HepG2 (cell line): ENCODE data around the gene NRP1. TPM values are rescaled to one million over a fixed set of nuclear protein-coding genes. Genes with fewer than 3 reads are reported as not detected.
A peak's percentile ranks its signal among the peaks of the same experiment; 100 is the strongest.

Experiments
- ARID5B ChIP-seq: IDR thresholded peaks from 2 replicates; pipeline ENCODE4 v1.4.0; 2020; ENCODE audit warnings: mild to moderate bottlenecking, missing genetic modification reagents
- EEA1 ChIP-seq: sonication (generic); formaldehyde crosslinking; IDR thresholded peaks from 2 replicates; pipeline ENCODE4 v1.5.1; 2020; ENCODE audit warnings: mild to moderate bottlenecking, missing genetic modification reagents, borderline replicate concordance
- MED1 ChIP-seq: sonication (generic); formaldehyde crosslinking; IDR thresholded peaks from 2 replicates; pipeline ENCODE4 v1.4.0; 2020; ENCODE audit warnings: missing genetic modification reagents
- MLLT10 ChIP-seq: sonication (generic); formaldehyde crosslinking; IDR thresholded peaks from 2 replicates; pipeline ENCODE4 v1.4.0; 2020; ENCODE audit warnings: missing genetic modification reagents
- NR2C2 ChIP-seq: sonication (generic); formaldehyde crosslinking; IDR thresholded peaks from 2 replicates; pipeline ENCODE4 v1.4.0; 2020; ENCODE audit warnings: missing genetic modification reagents, mild to moderate bottlenecking, moderate library complexity, borderline replicate concordance
- NR2F2 ChIP-seq: IDR thresholded peaks from 2 replicates; pipeline ENCODE4 v1.6.1; 2012; ENCODE audit warnings: low read depth, inconsistent platforms, borderline replicate concordance
- REL ChIP-seq: sonication (generic); formaldehyde crosslinking; conservative IDR thresholded peaks from 2 replicates; pipeline ENCODE4 v1.8.0; 2022; ENCODE audit warnings: mild to moderate bottlenecking, missing genetic modification reagents, moderate library complexity
- SATB2 ChIP-seq: sonication (generic); formaldehyde crosslinking; IDR thresholded peaks from 2 replicates; pipeline ENCODE4 v1.5.0; 2020; ENCODE audit warnings: missing genetic modification reagents
- SYNCRIP ChIP-seq: fragments of 200-400 bp; formaldehyde crosslinking; IDR thresholded peaks from 2 replicates; pipeline ENCODE4 v1.6.1; 2018; ENCODE audit warnings: mild to moderate bottlenecking, low read depth, low read length; ENCODE audit not compliant: insufficient read depth
- TOE1 ChIP-seq: sonication (generic); formaldehyde crosslinking; IDR thresholded peaks from 2 replicates; pipeline ENCODE4 v1.4.0; 2020; ENCODE audit warnings: mild to moderate bottlenecking, missing genetic modification reagents
- ZKSCAN5 ChIP-seq: sonication (generic); formaldehyde crosslinking; IDR thresholded peaks from 2 replicates; pipeline ENCODE4 v1.5.1; 2020; ENCODE audit warnings: mild to moderate bottlenecking, missing genetic modification reagents
- ZNF12 ChIP-seq: sonication (generic); formaldehyde crosslinking; IDR thresholded peaks from 2 replicates; pipeline ENCODE4 v1.5.0; 2020; ENCODE audit warnings: missing genetic modification reagents
- ZNF530 ChIP-seq: sonication (generic); formaldehyde crosslinking; IDR thresholded peaks from 2 replicates; pipeline ENCODE4 v1.5.0; 2020; ENCODE audit warnings: low read depth, mild to moderate bottlenecking, missing genetic modification reagents
- ZNF567 ChIP-seq: sonication (generic); formaldehyde crosslinking; IDR thresholded peaks from 2 replicates; pipeline ENCODE4 v1.8.1; 2023; ENCODE audit warnings: mild to moderate bottlenecking, missing genetic modification reagents, borderline replicate concordance
- polyA plus RNA-seq, 8 experiments: library from polyadenylated mRNA; depleted of rRNA in 3 of 8; stranded (reverse) in 7 of 8; unstranded in 1 of 8; fragments of >200 nt; fragmentation: Illumina TruSeq in 4 of 8; extraction: Trizol in 4 of 8; gene quantifications; 2 replicates each; pipeline versions ENCODE4 v1.2.1 to v1.2.3, GENCODE V29; 2011 to 2016; ENCODE audit warnings: low read depth in 4 of 8, missing spikeins in 1 of 8, mixed read lengths in 1 of 8; ENCODE audit not compliant: insufficient read depth in 1 of 8
- total RNA-seq, 5 experiments: library from RNA; depleted of rRNA; stranded (reverse); fragments of >200 nt; fragmentation: Illumina TruSeq; extraction: Trizol; gene quantifications; 2 replicates each; pipeline ENCODE4 v1.2.3, GENCODE V29; 2016; ENCODE audit warnings: low read depth in 1 of 5
- TF ChIP-seq, protein P1 (sequence below), 2 experiments: sonication (generic) in 1 of 2; formaldehyde crosslinking in 1 of 2; IDR thresholded peaks; 2 replicates each; pipeline versions ENCODE4 v1.6.1 to v1.9.0; 2014 to 2022; ENCODE audit warnings: antibody characterized with exemption in 1 of 2, borderline replicate concordance in 1 of 2, inconsistent platforms in 1 of 2, low read depth in 1 of 2, missing genetic modification reagents in 1 of 2
- TF ChIP-seq, protein P2 (sequence below): fragments of 450-650 bp; IDR thresholded peaks from 2 replicates; pipeline ENCODE4 v1.6.1; 2017; ENCODE audit warnings: mild to moderate bottlenecking

NRP1 gene
- total and polyA plus RNA-seq, 2 of the 13 experiments (the other 11 are each of a cell fraction or from before 2014, with no cell fraction given) = 5.3 to 5.8 TPM

DNA sequence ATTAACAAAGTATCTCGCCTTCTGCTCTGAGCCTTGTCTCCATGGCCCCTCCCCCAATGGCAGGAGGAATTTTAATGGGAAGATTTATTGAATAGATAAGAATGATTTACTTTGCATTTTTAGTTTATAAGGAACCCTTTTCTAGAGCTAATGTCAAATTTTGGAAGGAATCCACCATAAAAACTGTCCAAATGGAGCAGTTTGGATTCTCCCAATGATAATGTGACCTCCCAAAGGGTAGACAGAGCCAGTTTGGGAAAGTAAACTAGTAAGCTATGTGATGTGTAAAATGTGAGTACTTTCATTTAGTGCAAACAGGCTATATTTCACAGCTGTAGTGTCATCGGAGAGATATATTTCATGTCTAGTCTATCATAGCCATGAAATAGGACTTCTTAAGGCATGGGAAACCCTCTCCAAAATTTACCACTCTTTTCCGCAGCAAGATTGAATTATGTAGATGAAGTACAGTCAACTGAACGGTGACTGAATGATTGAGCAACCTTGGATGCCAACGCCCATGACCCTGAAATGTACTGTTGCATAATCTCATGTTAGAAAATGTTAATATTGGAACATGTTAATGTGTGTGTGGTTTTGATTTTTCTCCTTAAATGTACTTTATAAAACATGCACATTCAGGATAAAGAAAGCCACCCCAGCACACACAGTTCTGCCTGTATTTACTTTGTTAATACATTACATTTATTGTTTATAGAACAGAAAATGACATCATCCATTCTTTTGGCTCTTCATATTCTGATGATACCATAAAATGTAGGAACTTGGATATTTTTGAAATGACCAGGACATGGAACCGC is 140.6 kb downstream of the NRP1 start (continued):
- TF ChIP-seq, protein P1, sequence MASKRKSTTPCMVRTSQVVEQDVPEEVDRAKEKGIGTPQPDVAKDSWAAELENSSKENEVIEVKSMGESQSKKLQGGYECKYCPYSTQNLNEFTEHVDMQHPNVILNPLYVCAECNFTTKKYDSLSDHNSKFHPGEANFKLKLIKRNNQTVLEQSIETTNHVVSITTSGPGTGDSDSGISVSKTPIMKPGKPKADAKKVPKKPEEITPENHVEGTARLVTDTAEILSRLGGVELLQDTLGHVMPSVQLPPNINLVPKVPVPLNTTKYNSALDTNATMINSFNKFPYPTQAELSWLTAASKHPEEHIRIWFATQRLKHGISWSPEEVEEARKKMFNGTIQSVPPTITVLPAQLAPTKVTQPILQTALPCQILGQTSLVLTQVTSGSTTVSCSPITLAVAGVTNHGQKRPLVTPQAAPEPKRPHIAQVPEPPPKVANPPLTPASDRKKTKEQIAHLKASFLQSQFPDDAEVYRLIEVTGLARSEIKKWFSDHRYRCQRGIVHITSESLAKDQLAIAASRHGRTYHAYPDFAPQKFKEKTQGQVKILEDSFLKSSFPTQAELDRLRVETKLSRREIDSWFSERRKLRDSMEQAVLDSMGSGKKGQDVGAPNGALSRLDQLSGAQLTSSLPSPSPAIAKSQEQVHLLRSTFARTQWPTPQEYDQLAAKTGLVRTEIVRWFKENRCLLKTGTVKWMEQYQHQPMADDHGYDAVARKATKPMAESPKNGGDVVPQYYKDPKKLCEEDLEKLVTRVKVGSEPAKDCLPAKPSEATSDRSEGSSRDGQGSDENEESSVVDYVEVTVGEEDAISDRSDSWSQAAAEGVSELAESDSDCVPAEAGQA (IDR thresholded peaks at IDR 0.05; ENCODE audit: low read depth) = no peak
- TF ChIP-seq, protein P1 (CRISPR knock-in tag; IDR thresholded peaks at IDR 0.05; ENCODE audit: borderline replicate concordance) = no peak
- TF ChIP-seq ARID5B (CRISPR knock-in tag) = peak; percentile 96
- TF ChIP-seq MED1 (CRISPR knock-in tag) = peak; percentile 54; the same call in 1 of the 2 replicates
- TF ChIP-seq, protein P2, sequence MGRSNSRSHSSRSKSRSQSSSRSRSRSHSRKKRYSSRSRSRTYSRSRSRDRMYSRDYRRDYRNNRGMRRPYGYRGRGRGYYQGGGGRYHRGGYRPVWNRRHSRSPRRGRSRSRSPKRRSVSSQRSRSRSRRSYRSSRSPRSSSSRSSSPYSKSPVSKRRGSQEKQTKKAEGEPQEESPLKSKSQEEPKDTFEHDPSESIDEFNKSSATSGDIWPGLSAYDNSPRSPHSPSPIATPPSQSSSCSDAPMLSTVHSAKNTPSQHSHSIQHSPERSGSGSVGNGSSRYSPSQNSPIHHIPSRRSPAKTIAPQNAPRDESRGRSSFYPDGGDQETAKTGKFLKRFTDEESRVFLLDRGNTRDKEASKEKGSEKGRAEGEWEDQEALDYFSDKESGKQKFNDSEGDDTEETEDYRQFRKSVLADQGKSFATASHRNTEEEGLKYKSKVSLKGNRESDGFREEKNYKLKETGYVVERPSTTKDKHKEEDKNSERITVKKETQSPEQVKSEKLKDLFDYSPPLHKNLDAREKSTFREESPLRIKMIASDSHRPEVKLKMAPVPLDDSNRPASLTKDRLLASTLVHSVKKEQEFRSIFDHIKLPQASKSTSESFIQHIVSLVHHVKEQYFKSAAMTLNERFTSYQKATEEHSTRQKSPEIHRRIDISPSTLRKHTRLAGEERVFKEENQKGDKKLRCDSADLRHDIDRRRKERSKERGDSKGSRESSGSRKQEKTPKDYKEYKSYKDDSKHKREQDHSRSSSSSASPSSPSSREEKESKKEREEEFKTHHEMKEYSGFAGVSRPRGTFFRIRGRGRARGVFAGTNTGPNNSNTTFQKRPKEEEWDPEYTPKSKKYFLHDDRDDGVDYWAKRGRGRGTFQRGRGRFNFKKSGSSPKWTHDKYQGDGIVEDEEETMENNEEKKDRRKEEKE = no peak
- TF ChIP-seq SYNCRIP = no peak
- no peak for TF ChIP-seq ZNF12 (CRISPR knock-in tag)
- no peak for TF ChIP-seq SATB2
- TF ChIP-seq NR2C2 (CRISPR knock-in tag) = peak; percentile 48
- TF ChIP-seq REL = no peak
- no peak for TF ChIP-seq NR2F2
- TF ChIP-seq MLLT10 (CRISPR knock-in tag) = no peak
- no peak for TF ChIP-seq ZKSCAN5 (CRISPR knock-in tag)
- no peak for TF ChIP-seq TOE1
- TF ChIP-seq EEA1 (CRISPR knock-in tag) = no peak
- no peak for TF ChIP-seq ZNF567 (CRISPR knock-in tag)
- no peak for TF ChIP-seq ZNF530 (CRISPR knock-in tag)
